Lower leg skin (tissue), 4 donors: ENCODE results near the gene NEURL1. TPM values are rescaled to one million over a fixed set of nuclear protein-coding genes. Genes with fewer than 3 reads are reported as not detected.

ENCODE experiments used
- DNase-seq, 2 donors: peaks; one replicate each; pipeline ENCODE4 v3.0.0-alpha.2; 2019; ENCODE audit warnings: low spot score in 2 of 2
- H3K4me3 ChIP-seq: fragments of 200-600 bp; sonication (generic); 2 replicates; pipeline ENCODE4 v1.5.1; 2017; ENCODE audit warnings: mild to moderate bottlenecking, low read depth; ENCODE audit not compliant: poor library complexity, severe bottlenecking
- POLR2A ChIP-seq, 2 donors: fragments of 450-650 bp; IDR thresholded peaks; one replicate each; pipeline ENCODE4 v1.6.1; 2016 to 2017; ENCODE audit warnings: antibody characterized with exemption in 2 of 2, mild to moderate bottlenecking in 1 of 2, moderate library complexity in 1 of 2
- WGBS, 2 donors: methylation state at CpG; one replicate each; pipeline ENCODE4 v1.1.5; 2018; 5-methylcytosine and 5-hydroxymethylcytosine counted together
- intact Hi-C: fragments of 100-400 bp; cut with DNase I; formaldehyde crosslinking; loops from one replicate; pipeline ENCODE4 v1.15.0; 2023; ENCODE audit warnings: low total_unique reads
- total RNA-seq, 4 donors: library from RNA; depleted of rRNA; stranded (reverse); fragments of >200 nt; gene quantifications; one replicate each; pipeline ENCODE4 v1.1.0, GENCODE V29; 2016
- TF ChIP-seq, protein P1 (sequence below), 3 donors: fragments of 450-650 bp; IDR thresholded peaks; one replicate each; pipeline ENCODE4 v1.5.1; 2016; ENCODE audit warnings: antibody characterized with exemption in 3 of 3, mild to moderate bottlenecking in 3 of 3, moderate library complexity in 2 of 3

NEURL1 gene
- total RNA-seq, 4 donors from 2014 or later = 0.13 to 0.23 (median 0.22) TPM; not detected in 1

DNA sequence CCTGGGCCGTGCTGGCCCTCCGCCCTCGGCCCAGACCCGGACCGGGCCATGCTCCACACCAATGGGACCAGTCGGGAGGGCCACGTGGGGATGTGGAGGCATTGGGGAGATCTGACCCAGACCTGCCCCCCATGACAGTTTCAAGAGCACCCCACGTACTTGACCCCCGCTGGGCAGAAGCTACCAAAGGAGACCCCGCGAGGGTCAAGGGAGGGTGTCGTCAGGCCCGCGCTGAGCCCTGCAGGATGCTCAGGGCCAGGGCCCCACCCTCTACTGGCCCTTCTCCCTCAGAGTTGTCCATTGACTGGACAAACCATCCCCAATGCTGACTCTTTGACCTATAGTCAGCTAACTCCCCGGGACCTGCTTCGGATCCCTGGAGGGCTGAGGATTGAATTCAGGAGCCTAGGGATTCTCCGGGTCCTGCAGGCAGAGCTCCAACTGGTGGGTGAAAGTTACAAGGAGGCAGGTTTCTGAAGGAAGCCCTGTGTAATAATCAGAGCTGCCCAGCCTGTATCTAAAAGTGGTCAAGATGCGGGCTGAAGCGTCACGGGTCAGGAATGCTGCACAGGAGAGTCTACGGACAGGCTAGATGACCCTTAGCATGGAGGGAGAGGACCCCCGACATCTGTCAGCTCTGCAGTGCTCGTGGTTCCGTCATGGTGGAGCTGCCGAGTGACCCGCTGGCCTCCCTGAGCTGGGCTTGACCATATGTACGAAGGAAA is 40.8 kb upstream of the NEURL1 start:
- intact Hi-C loops = no loop called here
- no peak for TF ChIP-seq POLR2A (IDR thresholded peaks at IDR 0.05)
- TF ChIP-seq, protein P1, sequence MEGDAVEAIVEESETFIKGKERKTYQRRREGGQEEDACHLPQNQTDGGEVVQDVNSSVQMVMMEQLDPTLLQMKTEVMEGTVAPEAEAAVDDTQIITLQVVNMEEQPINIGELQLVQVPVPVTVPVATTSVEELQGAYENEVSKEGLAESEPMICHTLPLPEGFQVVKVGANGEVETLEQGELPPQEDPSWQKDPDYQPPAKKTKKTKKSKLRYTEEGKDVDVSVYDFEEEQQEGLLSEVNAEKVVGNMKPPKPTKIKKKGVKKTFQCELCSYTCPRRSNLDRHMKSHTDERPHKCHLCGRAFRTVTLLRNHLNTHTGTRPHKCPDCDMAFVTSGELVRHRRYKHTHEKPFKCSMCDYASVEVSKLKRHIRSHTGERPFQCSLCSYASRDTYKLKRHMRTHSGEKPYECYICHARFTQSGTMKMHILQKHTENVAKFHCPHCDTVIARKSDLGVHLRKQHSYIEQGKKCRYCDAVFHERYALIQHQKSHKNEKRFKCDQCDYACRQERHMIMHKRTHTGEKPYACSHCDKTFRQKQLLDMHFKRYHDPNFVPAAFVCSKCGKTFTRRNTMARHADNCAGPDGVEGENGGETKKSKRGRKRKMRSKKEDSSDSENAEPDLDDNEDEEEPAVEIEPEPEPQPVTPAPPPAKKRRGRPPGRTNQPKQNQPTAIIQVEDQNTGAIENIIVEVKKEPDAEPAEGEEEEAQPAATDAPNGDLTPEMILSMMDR (IDR thresholded peaks at IDR 0.05) = no peak
- DNase-seq = no peak
- peak overlapping the region; percentile 54 for H3K4me3 ChIP-seq
- whole genome bisulfite sequencing, 2 donors = 38 to 39% methylated on average over 24 of the region's 27 CpGs

DNA sequence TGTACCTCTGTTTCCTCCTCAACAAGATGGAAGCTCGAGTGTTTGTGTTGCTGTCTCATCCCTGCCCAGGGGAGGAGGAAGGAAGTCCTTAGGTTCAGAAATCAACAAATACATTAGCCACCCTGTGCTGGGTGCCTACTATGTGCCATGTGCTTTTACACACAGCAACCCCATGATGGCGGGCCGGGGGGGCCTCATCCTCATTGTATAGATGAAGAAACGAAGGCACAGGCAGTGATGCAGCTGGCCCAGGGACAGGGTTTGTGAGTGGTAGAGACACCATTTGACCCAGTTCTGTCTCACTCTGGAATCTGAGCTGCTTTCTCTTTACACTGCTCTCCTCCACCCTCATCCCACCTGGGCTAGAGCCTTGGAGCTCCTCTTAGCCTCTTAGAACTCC is 39.5 kb upstream of the NEURL1 start:
- H3K4me3 ChIP-seq = no peak overlapping the region
- 89 to 93% methylated on average over 4 of the region's 4 CpGs for WGBS, 2 donors
- no peak for DNase-seq
- intact Hi-C loops = no loop called here
- no peak for TF ChIP-seq POLR2A (IDR thresholded peaks at IDR 0.05)
- TF ChIP-seq, protein P1 (IDR thresholded peaks at IDR 0.05) = no peak

DNA sequence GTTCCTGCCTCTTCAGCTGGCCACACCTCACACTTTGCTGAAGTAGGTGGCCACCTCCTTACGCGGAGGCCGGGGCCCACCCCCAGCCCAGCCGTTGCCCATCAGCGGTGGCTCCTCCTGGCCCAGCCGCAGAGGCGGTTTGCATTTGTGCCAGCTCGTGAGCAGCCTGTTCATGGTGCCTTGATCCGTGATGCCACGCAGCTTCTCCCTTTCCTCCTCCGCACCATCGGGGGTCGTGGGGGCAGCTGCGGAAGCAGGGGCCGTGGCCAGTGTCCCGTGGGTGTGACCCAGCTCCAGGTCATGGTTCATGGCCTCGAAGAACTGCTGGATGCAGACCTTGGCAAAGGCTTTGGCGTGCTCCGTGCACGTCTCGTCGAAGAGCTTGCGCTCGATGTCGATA is 38.3 kb upstream of the NEURL1 start:
- DNase-seq = no peak
- no peak for TF ChIP-seq POLR2A (IDR thresholded peaks at IDR 0.05)
- TF ChIP-seq, protein P1 (IDR thresholded peaks at IDR 0.05) = no peak
- 89 to 92% methylated on average over 19 to 25 of the region's 25 CpGs for WGBS, 2 donors
- intact Hi-C loops = no loop called here
- H3K4me3 ChIP-seq = no peak overlapping the region

DNA sequence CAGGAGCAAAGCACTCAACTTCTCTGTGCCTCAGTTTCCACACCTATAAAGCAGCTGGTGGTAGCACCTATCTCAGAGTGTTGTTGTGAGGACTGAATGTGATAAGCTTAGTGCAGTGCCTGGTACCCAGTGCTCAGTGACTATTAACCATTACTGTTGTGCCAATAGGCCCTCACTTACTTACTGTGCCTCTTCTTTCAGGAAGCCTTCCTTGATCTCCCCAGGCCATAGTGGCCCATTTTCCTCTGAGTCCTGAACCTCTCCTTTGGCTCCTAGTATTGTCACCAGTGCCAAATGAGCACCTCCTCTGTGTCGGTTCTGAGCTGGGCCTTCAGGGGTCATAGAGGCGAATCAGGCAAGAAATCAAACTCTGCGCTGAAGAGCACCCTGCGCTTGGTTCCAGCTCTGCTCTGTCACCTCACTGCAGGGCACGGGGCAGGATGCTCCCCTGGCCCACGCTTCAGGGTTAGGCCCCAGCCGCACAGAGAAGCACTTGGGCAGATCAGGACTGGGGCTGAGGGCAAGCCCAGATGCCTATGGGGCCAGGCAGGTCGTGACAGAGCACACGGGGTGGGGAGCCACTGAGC is 37.3 kb upstream of the NEURL1 start:
- WGBS, 2 donors = 58 to 63% methylated on average over 8 to 9 of the region's 9 CpGs
- TF ChIP-seq, protein P1 (IDR thresholded peaks at IDR 0.05) = no peak
- no peak for TF ChIP-seq POLR2A (IDR thresholded peaks at IDR 0.05)
- no peak for DNase-seq
- no peak overlapping the region for H3K4me3 ChIP-seq
- intact Hi-C loops = no loop called here

DNA sequence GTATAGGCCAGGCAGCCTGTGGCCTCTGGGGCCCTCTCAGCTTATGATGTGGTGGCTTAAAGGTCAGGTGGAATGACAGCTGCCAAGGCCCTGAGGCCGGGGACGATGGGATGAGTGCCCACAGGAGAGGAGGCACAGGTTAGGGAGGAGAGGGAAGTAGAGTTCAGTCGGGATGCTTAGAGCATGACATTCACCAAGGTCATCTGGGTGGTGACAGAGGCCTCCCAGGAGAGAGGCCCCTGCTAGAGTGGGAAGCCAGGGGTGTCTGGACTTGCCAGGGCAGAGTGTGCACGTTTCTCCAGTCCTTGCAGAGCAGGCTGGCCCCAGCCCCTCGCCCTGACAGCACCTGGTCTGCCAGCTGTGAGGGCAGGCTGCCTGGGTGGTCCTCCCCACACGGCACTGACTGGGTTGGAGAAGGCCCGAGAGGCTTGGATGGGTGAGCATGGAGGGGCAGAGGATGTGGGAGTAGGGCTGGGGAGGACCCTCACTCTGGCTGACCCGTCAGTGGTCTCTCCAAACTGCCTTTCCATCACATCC is 36.3 kb upstream of the NEURL1 start:
- TF ChIP-seq POLR2A (IDR thresholded peaks at IDR 0.05) = no peak
- TF ChIP-seq, protein P1 (IDR thresholded peaks at IDR 0.05) = no peak
- DNase-seq = no peak
- H3K4me3 ChIP-seq = no peak overlapping the region
- WGBS, 2 donors = 65 to 67% methylated on average over 7 to 8 of the region's 8 CpGs
- intact Hi-C loops = no loop called here
